GM19468 (cell line): ENCODE measurements around the gene CCDC178.
"Not testable (repeated sequence)": the region's sequence is repeated elsewhere in the genome, so short reads cannot be mapped to it uniquely, and the experiment has no call there.

Experiments
- ATAC-seq: cut with Tn5 transposase; IDR thresholded peaks from one replicate; pipeline ENCODE4 v1.9.1; 2021; ENCODE audit warnings: mild to moderate bottlenecking, moderate library complexity, moderate number of reproducible peaks; ENCODE audit not compliant: unreplicated experiment; ENCODE audit errors: extremely low read depth

The CCDC178 gene

GRCh38 chr18:33356735-33357134, 83.8 kb downstream of the CCDC178 start:
- no peak for ATAC-seq

- ATAC-seq = no peak
Measured at GRCh38 chr18:33355756-33356155, 84.8 kb downstream of the CCDC178 start.

GRCh38 chr18:33355263-33355662, 85.3 kb downstream of the CCDC178 start:
- ATAC-seq = no peak

GRCh38 chr18:33350256-33350655, 90.3 kb downstream of the CCDC178 start:
- no peak for ATAC-seq

GRCh38 chr18:33339733-33340132, 100.8 kb downstream of the CCDC178 start:
- not testable (repeated sequence) for ATAC-seq

GRCh38 chr18:33334781-33335180, 105.7 kb downstream of the CCDC178 start:
- no peak for ATAC-seq

- no peak for ATAC-seq
Measured at GRCh38 chr18:33330711-33331110, 109.8 kb downstream of the CCDC178 start.

- no peak for ATAC-seq
Measured at GRCh38 chr18:33326975-33327374, 113.5 kb downstream of the CCDC178 start.

GRCh38 chr18:33317640-33318039, 122.9 kb downstream of the CCDC178 start:
- no peak for ATAC-seq

- no peak for ATAC-seq
Measured at GRCh38 chr18:33316146-33316587, 124.4 kb downstream of the CCDC178 start.

GRCh38 chr18:33307520-33307919, 133.0 kb downstream of the CCDC178 start:
- ATAC-seq = no peak

- ATAC-seq = no peak
Measured at GRCh38 chr18:33304277-33304676, 136.2 kb downstream of the CCDC178 start.

GRCh38 chr18:33291539-33291938, 149.0 kb downstream of the CCDC178 start:
- no peak for ATAC-seq

- no peak for ATAC-seq
Measured at GRCh38 chr18:33288082-33288716, 152.3 kb downstream of the CCDC178 start.

- no peak for ATAC-seq
Measured at GRCh38 chr18:33282709-33283333, 157.7 kb downstream of the CCDC178 start.

- no peak for ATAC-seq
Measured at GRCh38 chr18:33282142-33282541, 158.4 kb downstream of the CCDC178 start.

GRCh38 chr18:33277431-33277830, 163.1 kb downstream of the CCDC178 start:
- no peak for ATAC-seq

GRCh38 chr18:33275843-33276242, 164.7 kb downstream of the CCDC178 start:
- ATAC-seq = no peak

- no peak for ATAC-seq
Measured at GRCh38 chr18:33270297-33270696, 170.2 kb downstream of the CCDC178 start.

- ATAC-seq = no peak
Measured at GRCh38 chr18:33269223-33269622, 171.3 kb downstream of the CCDC178 start.

- ATAC-seq = no peak
Measured at GRCh38 chr18:33264566-33264965, 176.0 kb downstream of the CCDC178 start.

- no peak for ATAC-seq
Measured at GRCh38 chr18:33239298-33239697, 201.2 kb downstream of the CCDC178 start.
